ENCODE data around the gene NSG1.

NSG1 gene

DNA sequence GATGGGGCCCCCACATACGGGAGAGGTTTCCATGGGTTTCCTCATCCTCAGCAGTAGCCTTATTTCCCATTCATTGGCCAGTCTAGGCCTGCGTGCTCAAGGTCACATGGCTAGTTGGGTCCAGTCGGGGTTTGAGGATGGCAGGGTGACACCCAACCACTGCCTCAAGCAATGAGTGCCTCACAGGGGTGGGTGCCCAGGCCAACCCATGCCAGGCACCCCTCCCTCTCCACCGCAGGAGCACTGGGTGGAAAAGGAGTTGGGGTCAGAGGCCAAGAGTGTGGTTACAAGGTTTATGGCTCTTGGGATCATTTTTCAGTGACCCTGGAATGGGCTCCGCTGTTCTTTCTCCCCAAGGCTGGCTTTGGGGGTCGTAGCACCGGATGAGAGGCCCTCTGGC is 3.1 kb downstream of the NSG1 start:
- CTCF ChIA-PET, result no interaction called here
- TF ChIP-seq CTCF (IDR thresholded peaks at IDR 0.05; ENCODE audit: control extremely low read depth, extremely low read depth, low read depth, missing control alignments), result no peak
- POLR2A ChIA-PET, result no interaction called here
- no peak for DNase-seq (ENCODE audit: extremely low spot score)

DNA sequence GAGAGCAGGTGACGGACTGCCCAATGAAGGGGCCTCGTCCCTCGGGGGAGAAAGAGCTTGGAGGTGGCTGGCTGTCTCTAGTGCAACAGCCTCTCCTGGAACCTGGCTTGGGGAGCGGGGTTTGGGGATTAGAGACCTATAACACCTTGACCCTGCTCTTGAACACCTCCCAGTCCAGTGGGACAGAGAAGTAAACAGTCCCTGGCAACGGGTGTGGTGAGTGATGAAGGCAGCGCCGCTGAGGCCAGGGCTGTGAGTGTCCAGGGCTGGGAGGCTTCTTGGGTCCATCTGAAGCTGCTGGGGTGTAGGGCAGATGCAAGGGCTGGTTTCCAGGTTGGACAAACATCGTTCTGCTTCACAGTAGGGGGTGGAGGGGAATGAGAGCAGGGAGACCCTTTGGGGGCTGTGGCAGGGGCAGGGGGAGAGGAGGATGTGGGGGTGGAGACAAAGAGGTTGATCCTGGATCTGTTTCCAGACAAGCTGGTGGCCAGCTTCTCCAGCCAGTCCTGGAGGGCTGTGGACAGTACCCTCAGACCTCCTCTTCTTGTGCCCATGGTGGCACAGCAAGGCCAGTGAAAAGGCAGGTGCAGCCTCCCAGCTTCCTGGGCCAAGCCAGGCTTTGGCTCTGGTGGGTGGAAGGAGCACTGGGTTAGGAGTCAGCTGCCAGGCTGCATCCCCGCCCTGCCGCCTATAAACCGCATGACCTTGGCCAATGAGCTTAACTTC is 3.8 kb downstream of the NSG1 start:
- ChIA-PET POLR2A (no interaction called here), CTCF (no interaction called here)
- no peak for TF ChIP-seq CTCF (IDR thresholded peaks at IDR 0.05; ENCODE audit: control extremely low read depth, extremely low read depth, low read depth, missing control alignments)
- no peak for DNase-seq (ENCODE audit: extremely low spot score)

GRCh38 chr4:4391866-4392265 is 5.0 kb downstream of the NSG1 start:
- TF ChIP-seq CTCF (IDR thresholded peaks at IDR 0.05; ENCODE audit: control extremely low read depth, extremely low read depth, low read depth, missing control alignments), result no peak
- no peak for DNase-seq (ENCODE audit: extremely low spot score)
- ChIA-PET CTCF (no interaction called here), POLR2A (no interaction called here)

DNA sequence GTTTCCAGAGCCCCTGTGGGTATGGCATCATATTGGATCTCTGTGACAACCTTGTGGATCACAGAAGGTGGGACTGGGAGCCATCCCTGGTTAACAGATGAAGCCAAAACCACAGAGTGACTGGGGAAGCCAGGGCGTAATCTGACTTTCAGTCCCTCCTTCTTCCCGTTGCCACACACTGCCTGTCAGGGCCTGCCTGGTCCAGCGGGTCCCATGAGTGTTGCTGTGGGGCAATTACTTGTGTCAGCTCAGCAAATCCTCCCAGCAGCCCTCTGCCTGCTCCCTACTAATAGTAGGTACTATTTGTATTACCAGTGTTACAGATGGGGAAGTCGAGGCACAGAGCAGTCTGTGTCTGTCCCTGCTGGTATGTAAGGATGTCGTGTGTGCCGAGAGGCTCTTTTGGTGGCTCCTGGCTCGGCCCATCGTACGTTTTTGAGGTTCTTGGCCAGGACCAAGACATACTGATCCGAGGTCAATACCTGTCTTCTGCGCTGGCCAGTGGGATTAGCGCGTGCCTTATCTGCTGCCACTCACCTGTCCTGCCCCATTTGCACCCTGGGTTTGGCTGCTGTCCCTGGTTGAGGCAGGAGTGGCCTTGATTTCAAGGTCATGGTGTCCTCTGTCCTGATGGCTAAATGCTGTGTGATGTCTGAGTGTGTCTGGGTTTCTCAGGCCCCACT is 5.7 kb downstream of the NSG1 start:
- CTCF ChIA-PET, result no interaction called here
- DNase-seq (ENCODE audit: extremely low spot score), result no peak
- POLR2A ChIA-PET, result no interaction called here

GRCh38 chr4:4394644-4395043 is 7.7 kb downstream of the NSG1 start:
- no peak for DNase-seq (ENCODE audit: extremely low spot score)
- TF ChIP-seq CTCF (IDR thresholded peaks at IDR 0.05; ENCODE audit: control extremely low read depth, extremely low read depth, low read depth, missing control alignments), result no peak
- POLR2A ChIA-PET, result no interaction called here
- CTCF ChIA-PET, result interaction anchor here (0.9 to 1.2 kb wide), 2 partner anchors 10 to 23 kb away, joined by 3 read pairs; no protein-coding TSS in a partner anchor

More for the DNA sequence above, 5.7 kb downstream of the NSG1 start:
- no peak for TF ChIP-seq CTCF (IDR thresholded peaks at IDR 0.05; ENCODE audit: control extremely low read depth, extremely low read depth, low read depth, missing control alignments)

- TF ChIP-seq CTCF (IDR thresholded peaks at IDR 0.05; ENCODE audit: control extremely low read depth, extremely low read depth, low read depth, missing control alignments), result no peak
- CTCF ChIA-PET, result interaction anchor here (0.9 to 1.2 kb wide), 2 partner anchors 11 to 22 kb away, joined by 3 read pairs; no protein-coding TSS in a partner anchor
- POLR2A ChIA-PET, result interaction anchor here (0.6 kb wide), 1 partner anchor 1489 kb away, joined by 3 read pairs; no protein-coding TSS in a partner anchor
- DNase-seq (ENCODE audit: extremely low spot score), result no peak
Observed at GRCh38 chr4:4395371-4395770, 8.5 kb downstream of the NSG1 start.
